H1 (cell line): ENCODE results near the gene RHBDD1. TPM values are rescaled to one million over a fixed set of nuclear protein-coding genes. Genes with fewer than 3 reads are reported as not detected.

Experiments
- CTCF ChIA-PET: fragments of 300-600 bp; sonication (Branson Sonifier 250); formaldehyde crosslinking; loops from one replicate; lab custom pipeline; 2021; ENCODE audit not compliant: partially characterized antibody; lab: Charles Lee
- POLR2A ChIA-PET: fragments of 300-600 bp; sonication (Branson Sonifier 250); formaldehyde crosslinking; loops from one replicate; lab custom pipeline; 2021; ENCODE audit warnings: inconsistent platforms; ENCODE audit not compliant: partially characterized antibody; lab: Charles Lee
- DNase-seq, 2 experiments: peaks; one replicate each; pipeline versions ENCODE4 v3.0.0 to v3.0.0-alpha.2; 2010 to 2022; ENCODE audit warnings: low spot score in 2 of 2, low read depth in 1 of 2, mixed read lengths in 1 of 2
- FAIRE-seq: peaks from 2 replicates; lab custom pipeline; 2011; peaks lifted over from hg19 to GRCh38; lab: Jason Lieb, UNC
- H2AFZ ChIP-seq: 2 replicates; pipeline ENCODE4 v1.8.1; 2012; ENCODE audit warnings: low read length, inconsistent platforms
- H2AK5ac ChIP-seq: 2 replicates; pipeline ENCODE4 v1.6.1; 2013; ENCODE audit warnings: low read depth, low read length
- H2BK120ac ChIP-seq: replicated peaks from 2 replicates; pipeline ENCODE3; 2013; ENCODE audit warnings: low read depth, low read length, inconsistent platforms
- H2BK12ac ChIP-seq: 2 replicates; pipeline ENCODE4 v1.6.1; 2013; ENCODE audit warnings: low read depth, low read length
- H2BK15ac ChIP-seq: 2 replicates; pipeline ENCODE4 v1.6.1; 2013; ENCODE audit warnings: low read length
- H2BK20ac ChIP-seq: 2 replicates; pipeline ENCODE4 v1.6.1; 2013; ENCODE audit warnings: low read length
- H2BK5ac ChIP-seq: 2 replicates; pipeline ENCODE4 v1.6.1; 2013; ENCODE audit warnings: low read depth, low read length
- H3K14ac ChIP-seq: 2 replicates; pipeline ENCODE4 v1.6.1; 2013; ENCODE audit warnings: inconsistent platforms; ENCODE audit not compliant: insufficient read length
- H3K18ac ChIP-seq: 2 replicates; pipeline ENCODE4 v1.6.1; 2013; ENCODE audit warnings: low read length; ENCODE audit errors: extremely low read depth
- H3K23ac ChIP-seq: 2 replicates; pipeline ENCODE4 v1.6.1; 2013; ENCODE audit warnings: inconsistent platforms; ENCODE audit not compliant: insufficient read length
- H3K23me2 ChIP-seq: 2 replicates; pipeline ENCODE4 v1.6.1; 2013; ENCODE audit warnings: low read depth, low read length
- H3K27ac ChIP-seq: 2 replicates; pipeline ENCODE4 v1.6.1; 2011; ENCODE audit warnings: low read depth, low read length, inconsistent platforms
- H3K27me3 ChIP-seq, 4 experiments: replicated peaks in 1 of 4; 1 replicate in 1 of 4; 2 replicates in 3 of 4; pipeline versions ENCODE4 v1.6.1 to v1.8.1; 2011 to 2013; ENCODE audit warnings: low read length in 3 of 4, mild to moderate bottlenecking in 3 of 4, inconsistent platforms in 2 of 4, mixed read lengths in 2 of 4, moderate library complexity in 1 of 4; ENCODE audit not compliant: control insufficient read depth in 3 of 4, insufficient read depth in 3 of 4; ENCODE audit errors: extremely low read depth in 1 of 4
- H3K36me3 ChIP-seq, 4 experiments: 2 replicates each; pipeline versions ENCODE4 v1.6.1 to v1.8.1; 2011 to 2013; ENCODE audit warnings: mild to moderate bottlenecking in 4 of 4, low read length in 3 of 4, moderate library complexity in 2 of 4, control low read depth in 1 of 4, inconsistent platforms in 1 of 4; ENCODE audit not compliant: insufficient read depth in 4 of 4, control insufficient read depth in 2 of 4
- H3K4ac ChIP-seq: replicated peaks from 2 replicates; pipeline ENCODE3; 2013; ENCODE audit warnings: low read length, low read depth, mixed read lengths, inconsistent platforms; ENCODE audit not compliant: insufficient read length
- H3K4me1 ChIP-seq, 4 experiments: replicated peaks in 1 of 4; 1 replicate in 1 of 4; 2 replicates in 3 of 4; pipeline versions ENCODE4 v1.6.1 to v1.8.1; 2011 to 2013; ENCODE audit warnings: low read length in 3 of 4, inconsistent platforms in 2 of 4, mixed read lengths in 1 of 4; ENCODE audit not compliant: insufficient read depth in 4 of 4, control insufficient read depth in 3 of 4
- H3K4me2 ChIP-seq, 2 experiments: 2 replicates each; pipeline versions ENCODE4 v1.6.1 to v1.8.1; 2011 to 2013; ENCODE audit warnings: low read depth in 2 of 2, low read length in 2 of 2, control low read depth in 1 of 2, inconsistent platforms in 1 of 2, mild to moderate bottlenecking in 1 of 2; ENCODE audit not compliant: insufficient read depth in 1 of 2
- H3K4me3 ChIP-seq, 4 experiments: fragments of 200-600, 300-600 bp in 1 of 4; sonication (generic), shearing (Covaris generic), sonication (Bioruptor Twin) in 1 of 4; 2 replicates each; pipeline versions ENCODE4 v1.5.1 to v1.8.1; 2011 to 2016; ENCODE audit warnings: low read length in 4 of 4, low read depth in 3 of 4, control low read depth in 2 of 4, inconsistent platforms in 2 of 4, mild to moderate bottlenecking in 2 of 4, mixed read lengths in 1 of 4, moderate library complexity in 1 of 4; ENCODE audit not compliant: insufficient read depth in 2 of 4; ENCODE audit errors: extremely low read depth in 1 of 4
- H3K56ac ChIP-seq: replicated peaks from 2 replicates; pipeline ENCODE3; 2013; ENCODE audit warnings: low read depth, mild to moderate bottlenecking, mixed read lengths, low read length, inconsistent platforms; ENCODE audit not compliant: insufficient read length
- H3K79me1 ChIP-seq: 2 replicates; pipeline ENCODE4 v1.6.1; 2013; ENCODE audit warnings: low read depth, low read length, control low read depth
- H3K79me2 ChIP-seq, 2 experiments: 2 replicates each; pipeline versions ENCODE4 v1.6.1 to v1.8.1; 2012 to 2013; ENCODE audit warnings: low read length in 2 of 2, mild to moderate bottlenecking in 2 of 2, inconsistent platforms in 1 of 2; ENCODE audit not compliant: insufficient read depth in 2 of 2, control insufficient read depth in 1 of 2
- H3K9ac ChIP-seq, 4 experiments: replicated peaks in 1 of 4; 1 replicate in 1 of 4; 2 replicates in 3 of 4; pipeline versions ENCODE4 v1.6.1 to v1.8.1; 2011 to 2013; ENCODE audit warnings: low read depth in 3 of 4, low read length in 3 of 4, control low read depth in 2 of 4, mild to moderate bottlenecking in 2 of 4, moderate library complexity in 2 of 4, inconsistent platforms in 1 of 4; ENCODE audit errors: extremely low read depth in 1 of 4
- H3K9me3 ChIP-seq, 2 experiments: 2 replicates each; pipeline versions ENCODE4 v1.6.1 to v1.8.1; 2012 to 2013; ENCODE audit warnings: mild to moderate bottlenecking in 2 of 2, moderate library complexity in 2 of 2, control low read depth in 1 of 2, inconsistent platforms in 1 of 2, low read depth in 1 of 2, low read length in 1 of 2, mixed read lengths in 1 of 2; ENCODE audit not compliant: insufficient read depth in 2 of 2
- H4K20me1 ChIP-seq, 2 experiments: replicated peaks in 1 of 2; 2 replicates each; pipeline versions ENCODE3 to v1.8.1; 2011 to 2013; ENCODE audit warnings: inconsistent platforms in 2 of 2, low read length in 2 of 2, mild to moderate bottlenecking in 1 of 2; ENCODE audit not compliant: insufficient read depth in 2 of 2, control insufficient read depth in 1 of 2
- H4K5ac ChIP-seq: 2 replicates; pipeline ENCODE4 v1.6.1; 2013; ENCODE audit warnings: low read length, low read depth, mixed read lengths, inconsistent platforms; ENCODE audit not compliant: insufficient read length
- H4K8ac ChIP-seq: 2 replicates; pipeline ENCODE4 v1.8.0; 2013; ENCODE audit warnings: mild to moderate bottlenecking, moderate library complexity, low read length, inconsistent platforms; ENCODE audit not compliant: insufficient read depth; ENCODE audit errors: extremely low read depth
- H4K91ac ChIP-seq: replicated peaks from 2 replicates; pipeline ENCODE3; 2013; ENCODE audit warnings: low read length, mixed read lengths, inconsistent platforms; ENCODE audit not compliant: insufficient read length
- ASH2L ChIP-seq: fragments of 200-600, 300-600 bp; sonication (generic); IDR thresholded peaks from one replicate; pipeline ENCODE4 v1.7.1; 2017; ENCODE audit warnings: low read length
- CEBPB ChIP-seq: IDR thresholded peaks from 2 replicates; pipeline ENCODE4 v1.6.1; 2012; ENCODE audit warnings: low read depth, low read length
- GABPA ChIP-seq: IDR thresholded peaks from 2 replicates; pipeline ENCODE4 v1.6.1; 2011; ENCODE audit warnings: mild to moderate bottlenecking, low read length, moderate library complexity, borderline replicate concordance; ENCODE audit not compliant: insufficient read depth
- HDAC6 ChIP-seq: IDR thresholded peaks from one replicate; pipeline ENCODE4 v1.7.1; 2012; ENCODE audit warnings: low read depth, mild to moderate bottlenecking, inconsistent platforms, low read length, moderate library complexity
- KDM1A ChIP-seq: fragments of 200-600, 300-600 bp; sonication (generic); IDR thresholded peaks from 2 replicates; pipeline ENCODE4 v1.7.1; 2016; ENCODE audit warnings: mild to moderate bottlenecking, low read length, borderline replicate concordance
- KDM4A ChIP-seq: IDR thresholded peaks from one replicate; pipeline ENCODE4 v1.7.1; 2012; ENCODE audit warnings: low read depth, mild to moderate bottlenecking, moderate library complexity, low read length, inconsistent platforms; ENCODE audit not compliant: severe bottlenecking
- KDM5A ChIP-seq: fragments of 200-600 bp; IDR thresholded peaks from 2 replicates; pipeline ENCODE4 v1.7.1; 2012; ENCODE audit warnings: mild to moderate bottlenecking, low read length, inconsistent platforms, mixed read lengths
- POLR2AphosphoS5 ChIP-seq: IDR thresholded peaks from 2 replicates; pipeline ENCODE4 v1.6.1; 2011; ENCODE audit warnings: low read depth, low read length
- SIN3A ChIP-seq, 2 experiments: IDR thresholded peaks in 1 of 2; conservative IDR thresholded peaks in 1 of 2; 2 replicates each; pipeline ENCODE4 v1.6.1; 2011 to 2012; ENCODE audit warnings: low read length in 2 of 2, improper control_type of control experiment in 1 of 2, low read depth in 1 of 2, mild to moderate bottlenecking in 1 of 2
- TBP ChIP-seq: IDR thresholded peaks from 2 replicates; pipeline ENCODE4 v1.6.1; 2011; ENCODE audit warnings: low read depth, low read length, improper control_type of control experiment
- TEAD4 ChIP-seq: IDR thresholded peaks from 2 replicates; pipeline ENCODE4 v1.6.1; 2012; ENCODE audit warnings: low read depth, low read length, inconsistent platforms, mixed read lengths
- WGBS, 2 experiments: shearing (Covaris generic) in 1 of 2; methylation state at CpG; one replicate each; pipeline versions ENCODE4 v1.1.6 to v1.1.7; 2013 to 2015; ENCODE audit warnings: low lambda C conversion rate in 2 of 2, mixed read lengths in 2 of 2, inconsistent platforms in 1 of 2, low coverage in 1 of 2, missing lambda C conversion rate in 1 of 2; ENCODE audit not compliant: insufficient replicate concordance in 2 of 2, insufficient coverage in 1 of 2, insufficient read length in 1 of 2; ENCODE audit errors: extremely low coverage in 1 of 2, missing lambda C conversion rate in 1 of 2; 5-methylcytosine and 5-hydroxymethylcytosine counted together
- polyA plus RNA-seq, 7 experiments: library from polyadenylated mRNA; depleted of rRNA in 3 of 7; stranded (reverse) in 5 of 7; unstranded in 2 of 7; fragments of >200 nt in 5 of 7; fragments of 200-250 nt in 2 of 7; gene quantifications; 1 replicate in 5 of 7; 2 replicates in 1 of 7; 4 replicates in 1 of 7; pipeline versions ENCODE4 v1.2.1 to v1.2.3, GENCODE V29; 2011 to 2013; ENCODE audit warnings: missing spikeins in 2 of 7, mixed read lengths in 2 of 7
- total RNA-seq: library from RNA; stranded (reverse); fragmentation: NEBNext Ultra II Directional; extraction: Animal tissue kit (Norgen Biotek cat#: 25700); gene quantifications from 2 replicates; pipeline ENCODE4 v1.2.1, GENCODE V29; 2021
- TF ChIP-seq, protein P1 (sequence below): IDR thresholded peaks from 2 replicates; pipeline ENCODE4 v1.6.1; 2012; ENCODE audit warnings: inconsistent platforms

RHBDD1 gene
- total and polyA plus RNA-seq, 2 of the 8 experiments (the other 6 are each of a cell fraction or from before 2014, with no cell fraction given): 10.5 to 23.1 TPM

DNA sequence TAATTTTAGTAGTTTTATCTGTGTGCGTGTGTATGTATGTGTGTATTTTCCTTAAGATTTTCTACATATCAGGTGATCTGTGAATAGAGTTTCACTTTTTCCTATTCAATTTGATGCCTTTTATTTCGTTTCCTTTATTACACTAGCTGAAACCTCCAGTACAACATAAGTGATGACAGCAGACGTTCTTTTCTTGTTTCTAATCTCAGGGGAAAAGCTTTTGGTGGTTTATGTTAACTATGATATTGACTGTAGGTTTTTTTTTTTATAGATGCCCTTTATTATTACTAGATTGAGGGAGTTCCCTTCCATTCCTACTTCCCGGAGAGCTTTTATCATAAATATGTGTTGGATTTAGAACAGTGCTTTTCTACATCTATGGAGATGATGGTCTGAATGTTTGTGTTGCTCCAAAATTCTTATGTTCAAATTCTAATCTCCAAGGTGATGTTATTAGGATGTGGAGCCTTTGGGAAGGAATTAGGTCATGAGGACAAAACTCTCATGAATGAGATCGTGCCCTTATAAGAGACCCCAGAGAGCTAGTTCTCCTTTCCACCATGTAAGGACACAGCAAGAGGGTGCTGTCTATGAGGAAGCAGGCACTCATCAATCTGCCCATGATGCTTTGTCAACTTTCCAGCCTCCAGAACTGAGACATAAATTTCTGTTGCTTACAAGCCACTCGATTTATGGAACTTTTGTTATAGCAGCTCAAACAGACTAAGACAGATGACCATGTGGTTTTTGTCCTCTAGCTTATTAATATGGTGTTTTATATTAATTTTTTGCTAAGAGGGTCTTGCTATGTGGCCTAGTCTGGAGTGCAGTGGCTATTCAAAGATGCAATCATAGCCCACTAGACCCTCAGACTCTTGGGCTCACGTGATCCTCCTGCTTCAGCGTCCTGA is 5.9 kb upstream of the RHBDD1 start:
- no peaks in the 10 kb centered on the region for H3K36me3 ChIP-seq
- ChIA-PET POLR2A (no interaction called here), CTCF (interaction anchor here (1.4 to 1.7 kb wide), 2 partner anchors 27 to 203 kb away, joined by 3 to 6 read pairs; no protein-coding TSS in a partner anchor)
- H3K23ac ChIP-seq: no peak overlapping the region
- no peak overlapping the region for H3K4me3 ChIP-seq
- H2BK120ac ChIP-seq: no peak overlapping the region
- no peak overlapping the region for H3K18ac ChIP-seq
- no peak overlapping the region for H3K27ac ChIP-seq
- H4K5ac ChIP-seq: no peak overlapping the region
- H4K91ac ChIP-seq: no peak overlapping the region
- no peak overlapping the region for H3K56ac ChIP-seq
- no peak overlapping the region for H2BK15ac ChIP-seq
- H3K23me2 ChIP-seq: no peaks in the 10 kb centered on the region
- H3K79me2 ChIP-seq: no peaks in the 10 kb centered on the region
- H3K4me1 ChIP-seq: no peaks in the 10 kb centered on the region
- H3K9ac ChIP-seq: no peak overlapping the region
- FAIRE-seq (no peak), DNase-seq (no peak)
- no peaks in the 10 kb centered on the region for H3K9me3 ChIP-seq
- H3K27me3 ChIP-seq: peaks cover 0 to under 1% (median 0%) of the 10 kb centered on the region in 4 experiments; a peak in 1 of 7 replicates
- no peak overlapping the region for H3K14ac ChIP-seq
- no peak overlapping the region for H2BK20ac ChIP-seq
- H2AFZ ChIP-seq: no peak overlapping the region
- no peak overlapping the region for H2BK12ac ChIP-seq
- no peak overlapping the region for H3K4me2 ChIP-seq
- H2AK5ac ChIP-seq: no peak overlapping the region
- no peak overlapping the region for H3K4ac ChIP-seq
- no peak overlapping the region for H4K8ac ChIP-seq
- 89% methylated on average over 8 of the region's 8 CpGs; no CpG with 5 or more reads in 1 of the 2 experiments for WGBS, 2 experiments
- no peaks in the 10 kb centered on the region for H4K20me1 ChIP-seq
- H3K79me1 ChIP-seq: no peaks in the 10 kb centered on the region
- H2BK5ac ChIP-seq: no peak overlapping the region
- TF ChIP-seq TEAD4 (no peak), ASH2L (no peak), SIN3A (conservative IDR thresholded peaks at IDR 0.05 in 1 of 2, IDR thresholded peaks at IDR 0.05 in 1 of 2; ENCODE audit: low read depth in 1 of 2, low read length in 2 of 2) (no peak), HDAC6 (no peak), KDM4A (no peak), TBP (no peak), KDM5A (no peak), KDM1A (no peak), GABPA (no peak), POLR2AphosphoS5 (no peak), CEBPB (no peak)
- TF ChIP-seq, protein P1, sequence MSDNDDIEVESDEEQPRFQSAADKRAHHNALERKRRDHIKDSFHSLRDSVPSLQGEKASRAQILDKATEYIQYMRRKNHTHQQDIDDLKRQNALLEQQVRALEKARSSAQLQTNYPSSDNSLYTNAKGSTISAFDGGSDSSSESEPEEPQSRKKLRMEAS: no peak
